Measurements from ENCODE around the gene PCSK6. TPM values are rescaled to one million over a fixed set of nuclear protein-coding genes. Genes with fewer than 3 reads are reported as not detected.

Gene PCSK6
- total RNA-seq, 1 experiment from 2014 or later = 69.5 TPM

DNA sequence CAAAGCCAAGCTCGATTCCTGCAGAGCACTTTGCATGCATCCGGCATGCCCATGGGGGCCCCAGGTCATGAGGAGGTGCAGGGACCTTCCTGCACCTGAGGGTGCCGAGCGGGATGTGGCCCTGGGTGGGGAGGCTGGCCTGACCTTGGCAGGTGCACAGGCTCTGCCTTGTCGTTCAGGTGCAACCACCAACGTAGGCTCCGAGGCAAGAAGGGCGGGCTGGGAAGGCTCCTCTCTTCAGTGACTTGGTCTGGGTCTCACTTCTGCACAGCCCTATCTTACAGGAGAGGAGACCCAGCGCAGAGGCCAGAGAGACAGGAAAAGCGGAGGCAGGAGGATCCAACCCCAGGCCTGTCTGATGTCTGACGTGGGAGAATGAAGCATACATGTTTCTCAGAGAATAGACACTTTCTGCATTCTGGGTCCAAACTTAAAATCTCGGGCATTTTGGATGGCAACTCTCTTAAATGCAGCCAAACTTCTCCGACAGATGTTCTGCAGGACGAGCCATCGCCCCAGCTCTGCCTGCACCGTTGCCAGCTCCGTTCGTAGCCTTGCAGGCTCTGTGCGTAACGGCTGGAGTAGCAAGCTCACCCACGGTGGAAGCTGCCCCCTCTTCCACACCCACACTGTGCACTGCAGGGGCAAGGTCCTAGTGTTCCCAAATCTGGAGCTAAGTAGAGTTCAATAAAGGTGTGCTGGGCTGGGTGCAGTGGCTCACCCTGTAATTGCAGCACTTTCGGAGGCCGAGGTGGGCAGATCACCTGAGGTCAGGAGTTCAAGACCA is 133.6 kb downstream of the PCSK6 start:
- Mint-ChIP-seq H3K27me3 (ENCODE audit: insufficient read depth, unreplicated experiment) (no peaks in the 10 kb centered on the region), H3K36me3 (ENCODE audit: insufficient read depth, unreplicated experiment) (peaks cover 21% of the 10 kb centered on the region), H3K4me1 (ENCODE audit: low read depth, unreplicated experiment) (peaks cover 8% of the 10 kb centered on the region), H3K4me3 (ENCODE audit: unreplicated experiment) (no peak overlapping the region), H3K27ac (ENCODE audit: unreplicated experiment) (no peak overlapping the region), H3K9me3 (ENCODE audit: unreplicated experiment) (no peaks in the 10 kb centered on the region)
- H3K36me3 ChIP-seq (ENCODE audit: control insufficient read depth, insufficient read depth, low read length) = no peaks in the 10 kb centered on the region
- no peak for DNase-seq
- H3K4me1 ChIP-seq = peaks cover 11% of the 10 kb centered on the region
- ChIA-PET CTCF (no interaction called here), POLR2A (no interaction called here)
- BruUV-seq (replicated peaks) = no TSS peak
- TF ChIP-seq, protein P1, sequence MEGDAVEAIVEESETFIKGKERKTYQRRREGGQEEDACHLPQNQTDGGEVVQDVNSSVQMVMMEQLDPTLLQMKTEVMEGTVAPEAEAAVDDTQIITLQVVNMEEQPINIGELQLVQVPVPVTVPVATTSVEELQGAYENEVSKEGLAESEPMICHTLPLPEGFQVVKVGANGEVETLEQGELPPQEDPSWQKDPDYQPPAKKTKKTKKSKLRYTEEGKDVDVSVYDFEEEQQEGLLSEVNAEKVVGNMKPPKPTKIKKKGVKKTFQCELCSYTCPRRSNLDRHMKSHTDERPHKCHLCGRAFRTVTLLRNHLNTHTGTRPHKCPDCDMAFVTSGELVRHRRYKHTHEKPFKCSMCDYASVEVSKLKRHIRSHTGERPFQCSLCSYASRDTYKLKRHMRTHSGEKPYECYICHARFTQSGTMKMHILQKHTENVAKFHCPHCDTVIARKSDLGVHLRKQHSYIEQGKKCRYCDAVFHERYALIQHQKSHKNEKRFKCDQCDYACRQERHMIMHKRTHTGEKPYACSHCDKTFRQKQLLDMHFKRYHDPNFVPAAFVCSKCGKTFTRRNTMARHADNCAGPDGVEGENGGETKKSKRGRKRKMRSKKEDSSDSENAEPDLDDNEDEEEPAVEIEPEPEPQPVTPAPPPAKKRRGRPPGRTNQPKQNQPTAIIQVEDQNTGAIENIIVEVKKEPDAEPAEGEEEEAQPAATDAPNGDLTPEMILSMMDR (IDR thresholded peaks at IDR 0.05; ENCODE audit: insufficient read depth in 1 of 2, low read depth in 1 of 2, low read length in 1 of 2, severe bottlenecking in 1 of 2, unreplicated experiment in 1 of 2) = no peak
- intact Hi-C loops (cut with micrococcal nuclease; ENCODE audit: unreplicated experiment) = no loop called here
- H3K9me3 ChIP-seq = no peaks in the 10 kb centered on the region
- no peaks in the 10 kb centered on the region for H3K27me3 ChIP-seq (replicated peaks; ENCODE audit: control insufficient read depth, insufficient read depth, low read length)
- H3K4me3 ChIP-seq (ENCODE audit: low read depth, low read length) = no peak overlapping the region

DNA sequence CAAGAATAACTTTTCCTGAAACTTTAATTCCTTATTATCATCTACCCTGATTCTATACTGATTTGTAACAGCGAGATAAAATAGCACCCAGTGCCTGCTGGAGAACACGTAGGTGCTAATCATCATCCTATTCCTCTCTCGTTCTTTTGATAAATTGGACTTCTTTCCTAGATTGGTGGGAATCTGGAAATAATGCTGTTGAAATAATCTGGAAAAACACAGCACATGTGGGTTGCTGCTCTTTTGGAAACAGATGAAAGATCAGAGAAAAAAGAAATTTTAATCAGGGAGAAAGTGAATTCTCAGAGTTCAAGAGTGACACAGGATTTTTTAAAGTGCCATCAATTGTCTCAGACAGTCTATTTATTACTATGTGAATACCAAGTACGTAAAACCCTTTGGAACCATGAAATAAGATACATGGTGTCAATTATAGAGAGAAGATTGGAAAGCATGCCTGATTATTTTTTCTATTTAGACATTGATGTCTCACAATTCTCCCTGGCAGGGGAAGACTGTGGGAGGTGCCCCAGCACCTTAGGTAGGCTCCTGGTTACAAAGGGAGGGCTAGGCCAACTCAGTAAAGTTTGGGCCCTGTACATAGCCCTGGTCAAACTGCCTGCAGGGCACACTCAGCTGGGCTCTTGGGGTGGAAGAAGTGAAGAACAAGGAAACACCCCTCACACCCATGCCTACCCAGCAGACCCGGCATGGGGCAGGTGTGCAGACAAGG is 134.4 kb downstream of the PCSK6 start:
- DNase-seq = no peak
- no TSS peak for BruUV-seq (replicated peaks)
- H3K27me3 ChIP-seq (replicated peaks; ENCODE audit: control insufficient read depth, insufficient read depth, low read length) = no peaks in the 10 kb centered on the region
- Mint-ChIP-seq H3K9me3 (ENCODE audit: unreplicated experiment) (no peaks in the 10 kb centered on the region), H3K4me1 (ENCODE audit: low read depth, unreplicated experiment) (peaks cover 6% of the 10 kb centered on the region), H3K4me3 (ENCODE audit: unreplicated experiment) (no peak overlapping the region), H3K27ac (ENCODE audit: unreplicated experiment) (no peak overlapping the region), H3K36me3 (ENCODE audit: insufficient read depth, unreplicated experiment) (peaks cover 22% of the 10 kb centered on the region), H3K27me3 (ENCODE audit: insufficient read depth, unreplicated experiment) (no peaks in the 10 kb centered on the region)
- no peak overlapping the region for H3K4me3 ChIP-seq (ENCODE audit: low read depth, low read length)
- H3K9me3 ChIP-seq = no peaks in the 10 kb centered on the region; the same call in 1 of the 2 replicates
- POLR2A ChIA-PET = no interaction called here
- intact Hi-C loops (cut with micrococcal nuclease; ENCODE audit: unreplicated experiment) = no loop called here
- no peaks in the 10 kb centered on the region for H3K36me3 ChIP-seq (ENCODE audit: control insufficient read depth, insufficient read depth, low read length)
- CTCF ChIA-PET = no interaction called here
- H3K4me1 ChIP-seq = peaks cover 12% of the 10 kb centered on the region
- TF ChIP-seq, protein P1 (IDR thresholded peaks at IDR 0.05; ENCODE audit: insufficient read depth in 1 of 2, low read depth in 1 of 2, low read length in 1 of 2, severe bottlenecking in 1 of 2, unreplicated experiment in 1 of 2) = no peak

DNA sequence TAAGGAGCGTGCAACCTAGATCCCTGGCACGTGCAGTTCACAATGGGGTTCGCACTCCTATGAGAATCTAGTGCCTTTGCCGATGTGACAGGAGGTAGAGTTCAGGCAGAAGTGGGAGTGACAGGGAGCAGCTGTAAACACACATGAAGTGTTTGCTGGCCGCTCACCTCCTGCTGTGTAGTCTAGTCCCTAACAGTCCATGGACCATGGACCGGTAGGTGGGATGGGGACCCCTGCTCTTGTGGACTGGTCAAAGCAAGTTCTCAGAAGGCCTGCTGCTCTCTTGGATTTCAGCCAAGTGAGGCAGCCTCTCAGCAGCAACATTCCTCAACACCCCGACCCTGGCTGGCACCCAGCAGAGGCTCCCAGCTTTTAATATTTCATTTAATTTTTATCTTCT is 136.3 kb downstream of the PCSK6 start:
- Histone ChIP-seq H3K27me3 (replicated peaks; ENCODE audit: control insufficient read depth, insufficient read depth, low read length) (no peaks in the 10 kb centered on the region), H3K9me3 (no peaks in the 10 kb centered on the region; the same call in 1 of the 2 replicates), H3K36me3 (ENCODE audit: control insufficient read depth, insufficient read depth, low read length) (peaks cover 2% of the 10 kb centered on the region; the same call in 1 of the 2 replicates), H3K4me1 (peaks cover 11% of the 10 kb centered on the region), H3K4me3 (ENCODE audit: low read depth, low read length) (no peak overlapping the region)
- TF ChIP-seq, protein P1 (IDR thresholded peaks at IDR 0.05; ENCODE audit: insufficient read depth in 1 of 2, low read depth in 1 of 2, low read length in 1 of 2, severe bottlenecking in 1 of 2, unreplicated experiment in 1 of 2) = no peak
- POLR2A ChIA-PET = no interaction called here
- intact Hi-C loops (cut with micrococcal nuclease; ENCODE audit: unreplicated experiment) = no loop called here
- Mint-ChIP-seq H3K9me3 (ENCODE audit: unreplicated experiment) (no peaks in the 10 kb centered on the region), H3K36me3 (ENCODE audit: insufficient read depth, unreplicated experiment) (peaks cover 28% of the 10 kb centered on the region), H3K27me3 (ENCODE audit: insufficient read depth, unreplicated experiment) (no peaks in the 10 kb centered on the region), H3K27ac (ENCODE audit: unreplicated experiment) (no peak overlapping the region), H3K4me3 (ENCODE audit: unreplicated experiment) (no peak overlapping the region), H3K4me1 (ENCODE audit: low read depth, unreplicated experiment) (peaks cover 6% of the 10 kb centered on the region)
- no TSS peak for BruUV-seq (replicated peaks)
- DNase-seq = no peak
- CTCF ChIA-PET = no interaction called here

All from Caco-2 (cell line).